HepG2 (cell line): ENCODE measurements around the gene ADGRL3. TPM values are rescaled to one million over a fixed set of nuclear protein-coding genes. Genes with fewer than 3 reads are reported as not detected.

Experiments used
- ATAC-seq: fragments of 200-7000 bp; cut with Tn5 transposase; 3 replicates; pipeline ENCODE4 v1.9.1; 2020; ENCODE audit warnings: mild to moderate bottlenecking, moderate library complexity
- BruUV-seq: library from RNA; stranded (reverse); fragments of 400-500 nt; replicated peaks from 2 replicates; lab custom pipeline; 2021; lab: Mats Ljungman, UMichigan
- CTCF ChIA-PET: fragments of 300-600 bp; formaldehyde crosslinking; extraction: SDS; loops from one replicate; lab custom pipeline; 2021; ENCODE audit warnings: low total read pairs, inconsistent platforms, low intra/inter-chr PET ratio; lab: Yijun Ruan, JAX
- POLR2A ChIA-PET: fragments of 350-600 bp; sonication (Branson Sonifier 250); formaldehyde crosslinking; loops from one replicate; lab custom pipeline; 2020; ENCODE audit warnings: antibody characterized with exemption, inconsistent platforms; lab: Yijun Ruan, JAX
- DNase-seq: peaks from one replicate; pipeline ENCODE4 v3.0.0-alpha.2; 2015; ENCODE audit warnings: low spot score
- FAIRE-seq: peaks from 3 replicates; lab custom pipeline; 2011; peaks lifted over from hg19 to GRCh38; lab: Jason Lieb, UNC
- H2AFZ ChIP-seq: one replicate; pipeline ENCODE4 v1.6.1; 2011; ENCODE audit warnings: low read length, inconsistent platforms
- H3K27ac ChIP-seq: fragments of 300-600 bp; 3 replicates; pipeline ENCODE4 v1.8.0; 2011; ENCODE audit warnings: mixed run types, mild to moderate bottlenecking, mixed read lengths, low read length, inconsistent platforms; ENCODE audit not compliant: insufficient read depth; ENCODE audit errors: extremely low read length
- H3K27me3 ChIP-seq, 2 experiments: fragments of 200-600 bp in 1 of 2; 2 replicates in 1 of 2; 3 replicates in 1 of 2; pipeline versions ENCODE4 v1.6.0 to v1.8.0; 2011; ENCODE audit warnings: low read length in 2 of 2, mild to moderate bottlenecking in 2 of 2, moderate library complexity in 2 of 2, inconsistent platforms in 1 of 2; ENCODE audit not compliant: insufficient read depth in 2 of 2, control insufficient read depth in 1 of 2
- H3K36me3 ChIP-seq, 2 experiments: fragments of 200-600 bp in 1 of 2; replicated peaks in 1 of 2; 2 replicates in 1 of 2; 3 replicates in 1 of 2; pipeline versions ENCODE4 v1.5.1 to v1.8.0; 2011; ENCODE audit warnings: low read length in 2 of 2, inconsistent platforms in 1 of 2; ENCODE audit not compliant: insufficient read depth in 2 of 2, control insufficient read depth in 1 of 2
- H3K4me1 ChIP-seq: 2 replicates; pipeline ENCODE4 v1.5.1; 2012; ENCODE audit warnings: low read length, inconsistent platforms; ENCODE audit not compliant: insufficient read depth
- H3K4me2 ChIP-seq: 2 replicates; pipeline ENCODE4 v1.6.0; 2011; ENCODE audit warnings: low read depth, low read length, inconsistent platforms
- H3K4me3 ChIP-seq, 3 experiments: fragments of 200-600 bp in 1 of 3; sonication (generic), shearing (Covaris generic) in 1 of 3; replicated peaks in 1 of 3; 2 replicates each; pipeline ENCODE4 v1.5.1; 2011 to 2016; ENCODE audit warnings: low read length in 3 of 3, inconsistent platforms in 2 of 3, low read depth in 2 of 3, mild to moderate bottlenecking in 2 of 3, control low read depth in 1 of 3, mixed read lengths in 1 of 3; ENCODE audit not compliant: insufficient read depth in 1 of 3
- H3K79me2 ChIP-seq: one replicate; pipeline ENCODE4 v1.6.1; 2011; ENCODE audit warnings: low read length, inconsistent platforms; ENCODE audit not compliant: insufficient read depth
- H3K9ac ChIP-seq: 2 replicates; pipeline ENCODE4 v1.6.0; 2011; ENCODE audit warnings: mild to moderate bottlenecking, low read depth, low read length, inconsistent platforms; ENCODE audit not compliant: insufficient read depth
- H3K9me3 ChIP-seq: 2 replicates; pipeline ENCODE4 v1.5.1; 2012; ENCODE audit warnings: mild to moderate bottlenecking, low read length
- H4K20me1 ChIP-seq: 2 replicates; pipeline ENCODE4 v1.6.0; 2011; ENCODE audit warnings: inconsistent platforms, mild to moderate bottlenecking, low read length, moderate library complexity; ENCODE audit not compliant: insufficient read depth
- ARID5B ChIP-seq: IDR thresholded peaks from 2 replicates; pipeline ENCODE4 v1.4.0; 2020; ENCODE audit warnings: mild to moderate bottlenecking, missing genetic modification reagents
- BCL6 ChIP-seq: IDR thresholded peaks from 2 replicates; pipeline ENCODE4 v1.6.1; 2016; ENCODE audit warnings: missing genetic modification reagents, missing compliant biosample characterization
- ETS1 ChIP-seq: sonication (generic); formaldehyde crosslinking; IDR thresholded peaks from 2 replicates; pipeline ENCODE4 v1.4.0; 2020; ENCODE audit warnings: missing genetic modification reagents
- FOXA1 ChIP-seq, 2 experiments: fragments of 450-650 bp in 1 of 2; sonication (generic) in 1 of 2; formaldehyde crosslinking in 1 of 2; IDR thresholded peaks; 2 replicates each; pipeline versions ENCODE4 v1.4.0 to v1.6.1; 2016 to 2020; ENCODE audit warnings: missing genetic modification reagents in 1 of 2
- FOXA3 ChIP-seq: IDR thresholded peaks from 2 replicates; pipeline ENCODE4 v1.6.1; 2016; ENCODE audit warnings: missing genetic modification reagents, missing compliant biosample characterization
- FOXP1 ChIP-seq, 2 experiments: fragments of 450-650 bp in 1 of 2; IDR thresholded peaks; 2 replicates each; pipeline ENCODE4 v1.6.1; 2017 to 2018; ENCODE audit warnings: antibody characterized with exemption in 1 of 2
- GATA4 ChIP-seq: sonication (generic); IDR thresholded peaks from 2 replicates; pipeline ENCODE4 v1.6.1; 2016; ENCODE audit warnings: antibody characterized with exemption, low read depth, borderline replicate concordance
- HHEX ChIP-seq: IDR thresholded peaks from 2 replicates; pipeline ENCODE4 v1.6.1; 2016; ENCODE audit warnings: control low read depth
- HMG20A ChIP-seq: IDR thresholded peaks from 2 replicates; pipeline ENCODE4 v1.6.1; 2016; ENCODE audit warnings: borderline replicate concordance
- SKI ChIP-seq: fragments of 450-650 bp; IDR thresholded peaks from one replicate; pipeline ENCODE4 v1.6.1; 2018; ENCODE audit warnings: mild to moderate bottlenecking; ENCODE audit not compliant: partially characterized antibody
- SOX13 ChIP-seq, 3 experiments: fragments of 450-650 bp in 1 of 3; sonication (generic) in 1 of 3; formaldehyde crosslinking in 1 of 3; IDR thresholded peaks in 2 of 3; conservative IDR thresholded peaks in 1 of 3; 2 replicates each; pipeline versions ENCODE4 v1.5.0 to v1.6.1; 2016 to 2020; ENCODE audit warnings: antibody characterized with exemption in 1 of 3, mild to moderate bottlenecking in 1 of 3, missing compliant biosample characterization in 1 of 3, missing genetic modification reagents in 1 of 3, moderate library complexity in 1 of 3
- STAT5B ChIP-seq: sonication (generic); formaldehyde crosslinking; IDR thresholded peaks from 2 replicates; pipeline ENCODE4 v1.4.0; 2020; ENCODE audit warnings: missing genetic modification reagents
- ZNF335 ChIP-seq: sonication (generic); formaldehyde crosslinking; IDR thresholded peaks from 2 replicates; pipeline ENCODE4 v1.4.0; 2020; ENCODE audit warnings: missing genetic modification reagents
- WGBS: methylation state at CpG from one replicate; pipeline ENCODE4 v1.1.6; 2017; ENCODE audit warnings: low lambda C conversion rate; 5-methylcytosine and 5-hydroxymethylcytosine counted together
- in situ Hi-C: cut with HindIII; loops from 2 replicates; pipeline ENCODE4 v1.10.0; 2017; ENCODE audit warnings: low pct_unique_long_range_greater_than_20kb; ENCODE audit not compliant: extremely low pct_ligation_motif_present
- intact Hi-C: fragments of 100-400 bp; cut with micrococcal nuclease; formaldehyde crosslinking; loops from one replicate; pipeline ENCODE4 v1.10.0; 2022; ENCODE audit not compliant: unreplicated experiment
- polyA plus RNA-seq, 8 experiments: library from polyadenylated mRNA; depleted of rRNA in 3 of 8; stranded (reverse) in 7 of 8; unstranded in 1 of 8; fragments of >200 nt; fragmentation: Illumina TruSeq in 4 of 8; extraction: Trizol in 4 of 8; gene quantifications; 2 replicates each; pipeline versions ENCODE4 v1.2.1 to v1.2.3, GENCODE V29; 2011 to 2016; ENCODE audit warnings: low read depth in 4 of 8, missing spikeins in 1 of 8, mixed read lengths in 1 of 8; ENCODE audit not compliant: insufficient read depth in 1 of 8
- total RNA-seq, 5 experiments: library from RNA; depleted of rRNA; stranded (reverse); fragments of >200 nt; fragmentation: Illumina TruSeq; extraction: Trizol; gene quantifications; 2 replicates each; pipeline ENCODE4 v1.2.3, GENCODE V29; 2016; ENCODE audit warnings: low read depth in 1 of 5
- TF ChIP-seq, protein P1 (sequence below): IDR thresholded peaks from 2 replicates; pipeline ENCODE4 v1.6.1; 2016; ENCODE audit warnings: low read depth, missing genetic modification reagents, missing compliant biosample characterization

ADGRL3 gene
- total and polyA plus RNA-seq, 2 of the 13 experiments (the other 11 are each of a cell fraction or from before 2014, with no cell fraction given) = 0.04 to 0.05 TPM

GRCh38 chr4:61921920-61922319, 721.8 kb downstream of the ADGRL3 start:
- Histone ChIP-seq H3K27ac (no peak overlapping the region), H3K27me3 (0 out of 5 replicates have a peak, but pooled peaks cover 0 to 3% of the 10 kb centered on the region in 2 experiments), H3K79me2 (no peaks in the 10 kb centered on the region), H3K9me3 (no peaks in the 10 kb centered on the region), H3K4me1 (no peaks in the 10 kb centered on the region), H3K4me2 (no peak overlapping the region), H3K9ac (no peak overlapping the region), H2AFZ (no peak overlapping the region), H4K20me1 (no peaks in the 10 kb centered on the region), H3K4me3 (no peak overlapping the region), H3K36me3 (no peaks in the 10 kb centered on the region)
- ChIA-PET POLR2A (no interaction called here), CTCF (no interaction called here)
- WGBS = 0% methylated on average over 2 of the region's 2 CpGs
- no TSS peak for BruUV-seq
- ATAC-seq (no peak), DNase-seq (peak; percentile 3), FAIRE-seq (no peak)
- in situ Hi-C loops = no loop called here
- intact Hi-C loops = no loop called here
- TF ChIP-seq FOXP1 (IDR thresholded peaks at IDR 0.05) = no peak
- TF ChIP-seq FOXP1 (CRISPR knock-in tag; IDR thresholded peaks at IDR 0.05) = peak; percentile 41; the same call in 1 of the 2 replicates
- TF ChIP-seq SKI = peak; percentile 46
- TF ChIP-seq ETS1 (CRISPR knock-in tag) = no peak
- TF ChIP-seq GATA4 = 0 out of 2 replicates have a peak, but pooled peaks have one; percentile 58
- TF ChIP-seq HMG20A (CRISPR knock-in tag) = peak; percentile 42; the same call in 1 of the 2 replicates
- peak; percentile 79 for TF ChIP-seq FOXA3 (CRISPR knock-in tag)
- no peak for TF ChIP-seq FOXA1 (IDR thresholded peaks at IDR 0.05)
- 0 out of 2 replicates have a peak, but pooled peaks have one; percentile 24 for TF ChIP-seq FOXA1 (CRISPR knock-in tag; IDR thresholded peaks at IDR 0.05)
- TF ChIP-seq SOX13 (IDR thresholded peaks at IDR 0.05) = no peak
- TF ChIP-seq SOX13 (CRISPR knock-in tag; conservative IDR thresholded peaks at IDR 0.05 in 1 of 2, IDR thresholded peaks at IDR 0.05 in 1 of 2) = peak in 1 of 2 experiments; percentile 39; a peak in 1 of 4 replicates
- TF ChIP-seq, protein P1, sequence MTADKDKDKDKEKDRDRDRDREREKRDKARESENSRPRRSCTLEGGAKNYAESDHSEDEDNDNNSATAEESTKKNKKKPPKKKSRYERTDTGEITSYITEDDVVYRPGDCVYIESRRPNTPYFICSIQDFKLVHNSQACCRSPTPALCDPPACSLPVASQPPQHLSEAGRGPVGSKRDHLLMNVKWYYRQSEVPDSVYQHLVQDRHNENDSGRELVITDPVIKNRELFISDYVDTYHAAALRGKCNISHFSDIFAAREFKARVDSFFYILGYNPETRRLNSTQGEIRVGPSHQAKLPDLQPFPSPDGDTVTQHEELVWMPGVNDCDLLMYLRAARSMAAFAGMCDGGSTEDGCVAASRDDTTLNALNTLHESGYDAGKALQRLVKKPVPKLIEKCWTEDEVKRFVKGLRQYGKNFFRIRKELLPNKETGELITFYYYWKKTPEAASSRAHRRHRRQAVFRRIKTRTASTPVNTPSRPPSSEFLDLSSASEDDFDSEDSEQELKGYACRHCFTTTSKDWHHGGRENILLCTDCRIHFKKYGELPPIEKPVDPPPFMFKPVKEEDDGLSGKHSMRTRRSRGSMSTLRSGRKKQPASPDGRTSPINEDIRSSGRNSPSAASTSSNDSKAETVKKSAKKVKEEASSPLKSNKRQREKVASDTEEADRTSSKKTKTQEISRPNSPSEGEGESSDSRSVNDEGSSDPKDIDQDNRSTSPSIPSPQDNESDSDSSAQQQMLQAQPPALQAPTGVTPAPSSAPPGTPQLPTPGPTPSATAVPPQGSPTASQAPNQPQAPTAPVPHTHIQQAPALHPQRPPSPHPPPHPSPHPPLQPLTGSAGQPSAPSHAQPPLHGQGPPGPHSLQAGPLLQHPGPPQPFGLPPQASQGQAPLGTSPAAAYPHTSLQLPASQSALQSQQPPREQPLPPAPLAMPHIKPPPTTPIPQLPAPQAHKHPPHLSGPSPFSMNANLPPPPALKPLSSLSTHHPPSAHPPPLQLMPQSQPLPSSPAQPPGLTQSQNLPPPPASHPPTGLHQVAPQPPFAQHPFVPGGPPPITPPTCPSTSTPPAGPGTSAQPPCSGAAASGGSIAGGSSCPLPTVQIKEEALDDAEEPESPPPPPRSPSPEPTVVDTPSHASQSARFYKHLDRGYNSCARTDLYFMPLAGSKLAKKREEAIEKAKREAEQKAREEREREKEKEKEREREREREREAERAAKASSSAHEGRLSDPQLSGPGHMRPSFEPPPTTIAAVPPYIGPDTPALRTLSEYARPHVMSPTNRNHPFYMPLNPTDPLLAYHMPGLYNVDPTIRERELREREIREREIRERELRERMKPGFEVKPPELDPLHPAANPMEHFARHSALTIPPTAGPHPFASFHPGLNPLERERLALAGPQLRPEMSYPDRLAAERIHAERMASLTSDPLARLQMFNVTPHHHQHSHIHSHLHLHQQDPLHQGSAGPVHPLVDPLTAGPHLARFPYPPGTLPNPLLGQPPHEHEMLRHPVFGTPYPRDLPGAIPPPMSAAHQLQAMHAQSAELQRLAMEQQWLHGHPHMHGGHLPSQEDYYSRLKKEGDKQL (CRISPR knock-in tag) = 0 out of 2 replicates have a peak, but pooled peaks have one; percentile 45
- no peak for TF ChIP-seq ZNF335 (CRISPR knock-in tag)
- TF ChIP-seq ARID5B = peak; percentile 57; the same call in 1 of the 2 replicates
- TF ChIP-seq STAT5B (CRISPR knock-in tag) = no peak
- TF ChIP-seq HHEX (CRISPR knock-in tag) = peak; percentile 85
- peak; percentile 85 for TF ChIP-seq BCL6 (CRISPR knock-in tag)
